Measurements from ENCODE around the gene PROK1.

Gene PROK1

DNA sequence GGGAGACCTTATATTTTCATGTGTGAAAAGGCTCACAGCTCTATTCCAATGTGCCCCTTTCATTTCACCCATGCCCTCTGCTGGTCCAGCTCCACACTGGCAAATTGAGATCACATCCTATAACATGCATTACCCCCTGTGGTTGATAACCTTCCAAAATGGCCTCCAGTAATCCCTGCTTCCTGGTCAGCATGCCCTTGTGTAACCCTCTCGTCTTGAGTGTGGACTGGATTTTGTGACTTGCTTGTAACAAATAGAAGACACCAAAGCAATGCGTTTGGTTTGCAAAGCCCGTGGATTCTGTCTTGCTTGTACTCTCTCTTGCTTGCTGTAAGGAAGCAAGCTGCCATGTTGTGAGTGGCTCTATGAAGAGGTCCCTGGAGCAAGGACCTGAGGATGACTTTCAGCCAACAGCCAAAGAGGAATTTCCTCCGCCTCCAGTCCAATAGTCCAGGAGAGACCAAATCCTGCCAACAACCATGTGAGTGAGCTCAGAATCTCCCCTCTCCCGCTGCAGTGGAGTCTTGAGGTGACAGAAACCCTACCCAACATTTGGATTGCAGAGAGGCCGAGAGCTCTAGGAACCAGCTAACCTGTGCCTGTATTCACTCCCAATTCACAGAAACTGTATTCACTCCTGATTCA, 50.7 kb downstream of the PROK1 start:
- H3K4me3 ChIP-seq (ENCODE audit: low read length) = no peak overlapping the region
- DNase-seq (ENCODE audit: low read depth, low spot score) = no peak

DNA sequence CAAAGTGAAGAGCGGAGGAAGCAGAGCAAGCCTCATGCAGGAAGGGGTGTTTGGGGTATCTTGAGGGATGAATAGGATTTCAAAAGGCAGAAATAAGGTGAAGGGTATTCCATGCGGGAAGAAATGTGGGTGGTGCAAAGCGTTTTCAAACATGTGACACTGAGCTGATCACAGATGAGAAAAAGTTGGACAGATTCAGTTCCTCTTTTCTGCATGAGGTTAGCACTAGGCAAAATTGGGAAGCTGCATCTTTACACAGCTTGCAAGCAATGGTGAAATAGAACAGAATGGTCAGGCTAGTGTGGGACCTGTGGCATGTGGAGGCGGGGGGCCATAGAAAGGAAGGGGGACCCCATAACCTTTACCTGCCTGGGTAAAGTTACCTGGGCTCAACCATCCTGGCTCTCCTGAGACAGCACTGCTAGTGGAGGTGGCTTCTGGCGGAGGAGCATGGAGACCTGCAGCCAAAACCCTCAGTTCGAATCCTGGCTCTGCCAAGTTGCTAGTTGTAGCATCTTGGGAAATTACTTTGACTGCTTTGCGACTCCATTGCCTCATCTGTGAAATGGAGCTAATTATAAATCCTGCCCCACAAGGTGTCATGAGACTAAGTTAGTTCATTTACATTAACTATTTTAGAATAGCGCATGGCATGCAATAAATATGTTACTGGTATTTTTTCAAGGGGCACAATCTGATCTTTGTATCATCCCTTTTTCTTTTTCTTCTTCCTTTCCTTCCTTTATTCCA, 51.6 kb downstream of the PROK1 start:
- H3K4me3 ChIP-seq (ENCODE audit: low read length) = no peak overlapping the region
- DNase-seq (ENCODE audit: low read depth, low spot score) = no peak

DNA sequence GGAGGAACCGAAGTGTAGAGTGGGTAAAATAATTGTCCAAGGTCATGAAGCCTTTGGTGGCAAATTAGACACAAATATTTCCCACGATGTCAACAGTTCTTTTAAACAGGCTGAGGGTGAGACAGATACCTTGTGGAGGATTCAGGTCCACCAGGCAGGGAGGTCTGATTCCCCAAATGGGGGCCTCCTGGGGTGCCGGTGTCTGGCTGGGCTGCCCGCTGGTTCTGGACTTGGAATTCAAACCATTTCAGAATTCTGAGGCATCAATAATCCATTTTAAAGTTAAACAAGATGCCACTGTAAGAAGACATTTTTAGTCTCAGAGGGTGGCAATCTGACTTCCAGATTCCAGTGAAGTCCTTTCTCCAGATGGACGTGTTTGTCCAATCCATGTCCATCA, 52.5 kb downstream of the PROK1 start:
- no peak for DNase-seq (ENCODE audit: low read depth, low spot score)

DNA sequence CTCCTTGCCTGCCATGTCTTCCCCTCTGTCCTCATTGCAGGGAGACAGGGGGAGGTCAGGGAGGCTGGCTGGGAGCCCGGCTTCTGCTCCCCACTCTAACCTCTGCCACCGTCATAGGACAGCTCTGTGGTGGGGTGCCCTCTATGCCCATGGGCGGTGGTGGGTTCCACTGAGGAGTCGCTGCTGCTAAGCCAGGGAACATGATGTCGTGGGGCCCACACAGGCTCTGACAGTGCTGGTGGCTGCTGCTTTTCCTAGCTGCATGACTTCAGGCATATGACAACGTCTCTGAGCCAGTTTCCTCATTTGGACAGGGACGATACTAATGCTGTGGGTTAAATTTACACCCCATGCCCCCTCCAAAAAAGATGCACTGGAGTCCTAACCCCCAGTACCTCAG, 53.3 kb downstream of the PROK1 start:
- no peak overlapping the region for H3K4me3 ChIP-seq (ENCODE audit: low read length)
- no peak for DNase-seq (ENCODE audit: low read depth, low spot score)

More for the DNA sequence above, 52.5 kb downstream of the PROK1 start:
- no peak overlapping the region for H3K4me3 ChIP-seq (ENCODE audit: low read length)

DNA sequence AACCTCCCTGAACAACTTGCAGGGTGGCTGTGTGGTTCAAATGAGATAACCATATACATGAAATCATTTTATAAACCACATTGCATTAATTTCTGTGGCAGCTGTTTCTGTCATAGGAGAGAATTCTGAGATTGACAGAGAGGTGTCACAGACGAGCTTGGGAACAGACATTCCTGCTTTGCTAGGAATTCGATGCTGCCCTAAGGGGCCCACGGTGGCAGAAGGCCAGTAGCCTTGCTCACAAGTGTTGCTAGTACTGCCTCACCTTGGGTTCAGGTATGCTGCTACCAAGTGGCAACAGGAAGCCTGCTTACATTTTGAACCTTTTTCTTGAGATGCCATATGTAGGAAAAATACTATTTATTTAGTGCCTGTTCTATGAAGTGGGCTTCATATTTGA, 54.6 kb downstream of the PROK1 start:
- H3K4me3 ChIP-seq (ENCODE audit: low read length) = no peak overlapping the region
- DNase-seq (ENCODE audit: low read depth, low spot score) = no peak

DNA sequence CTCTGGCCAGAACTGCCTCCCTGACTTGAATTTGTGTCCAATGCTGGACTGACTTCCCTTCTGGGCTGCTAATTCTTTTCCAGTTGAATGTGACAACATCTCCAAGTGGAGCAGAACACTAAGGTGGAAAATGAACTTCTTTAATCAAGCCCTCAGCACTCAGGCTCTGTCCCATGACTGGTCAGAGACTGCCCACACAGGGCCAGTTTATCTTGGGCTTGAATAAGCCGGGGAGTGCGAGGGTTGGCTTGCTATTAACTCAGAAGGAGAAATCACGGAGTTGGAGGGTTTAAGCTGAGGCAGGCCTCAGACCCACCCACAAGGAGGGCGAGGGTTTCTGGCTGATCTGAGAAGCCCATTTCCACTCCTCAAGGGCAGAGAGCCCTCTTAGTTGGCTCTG, 55.6 kb downstream of the PROK1 start:
- H3K4me3 ChIP-seq (ENCODE audit: low read length) = no peak overlapping the region

More for the DNA sequence above, 55.6 kb downstream of the PROK1 start:
- DNase-seq (ENCODE audit: low read depth, low spot score) = no peak
